ENCODE data around the gene ATP2B3. TPM values are rescaled to one million over a fixed set of nuclear protein-coding genes. Genes with fewer than 3 reads are reported as not detected.

ATP2B3 gene
- total and polyA plus RNA-seq, 2 experiments from 2014 or later, result 0.21 to 0.42 TPM

GRCh38 chrX:153509592-153509991 is 7.8 kb upstream of the ATP2B3 start:
- no peaks in the 10 kb centered on the region for H3K9me3 ChIP-seq (ENCODE audit: low read depth)
- DNase-seq (ENCODE audit: low read depth in 1 of 2, low spot score in 1 of 2), result no peak
- no peak overlapping the region for H3K4me3 ChIP-seq
- no peak overlapping the region for H3K27ac ChIP-seq
- no peaks in the 10 kb centered on the region for H3K4me1 ChIP-seq (ENCODE audit: low read depth)
- no peak for TF ChIP-seq CTCF (IDR thresholded peaks at IDR 0.05; ENCODE audit: low read depth, low read length)
- no peaks in the 10 kb centered on the region for H3K27me3 ChIP-seq
- H3K36me3 ChIP-seq, result no peaks in the 10 kb centered on the region

- no peak for TF ChIP-seq CTCF (IDR thresholded peaks at IDR 0.05; ENCODE audit: low read depth, low read length)
- Histone ChIP-seq H3K9me3 (ENCODE audit: low read depth) (no peaks in the 10 kb centered on the region), H3K36me3 (no peaks in the 10 kb centered on the region), H3K27ac (no peak overlapping the region), H3K4me1 (ENCODE audit: low read depth) (no peaks in the 10 kb centered on the region), H3K27me3 (peaks cover 2% of the 10 kb centered on the region), H3K4me3 (no peak overlapping the region)
- DNase-seq (ENCODE audit: low read depth in 1 of 2, low spot score in 1 of 2), result no peak
Measured at GRCh38 chrX:153510383-153510782, 7.1 kb upstream of the ATP2B3 start.

GRCh38 chrX:153511784-153512500 is 5.5 kb upstream of the ATP2B3 start:
- no peaks in the 10 kb centered on the region for H3K4me1 ChIP-seq (ENCODE audit: low read depth)
- H3K9me3 ChIP-seq (ENCODE audit: low read depth), result no peaks in the 10 kb centered on the region
- no peak overlapping the region for H3K4me3 ChIP-seq
- H3K36me3 ChIP-seq, result no peaks in the 10 kb centered on the region
- DNase-seq (ENCODE audit: low read depth in 1 of 2, low spot score in 1 of 2), result no peak
- TF ChIP-seq CTCF (IDR thresholded peaks at IDR 0.05; ENCODE audit: low read depth, low read length), result no peak
- H3K27ac ChIP-seq, result no peak overlapping the region
- H3K27me3 ChIP-seq, result peaks cover 18% of the 10 kb centered on the region

- DNase-seq (ENCODE audit: low read depth in 1 of 2, low spot score in 1 of 2), result no peak
- Histone ChIP-seq H3K36me3 (no peaks in the 10 kb centered on the region), H3K27me3 (peaks cover 24% of the 10 kb centered on the region), H3K27ac (no peak overlapping the region), H3K4me1 (ENCODE audit: low read depth) (no peaks in the 10 kb centered on the region), H3K9me3 (ENCODE audit: low read depth) (no peaks in the 10 kb centered on the region), H3K4me3 (no peak overlapping the region)
- no peak for TF ChIP-seq CTCF (IDR thresholded peaks at IDR 0.05; ENCODE audit: low read depth, low read length)
Measured at GRCh38 chrX:153512501-153512893, 4.9 kb upstream of the ATP2B3 start.

- H3K27ac ChIP-seq, result no peak overlapping the region
- TF ChIP-seq CTCF (IDR thresholded peaks at IDR 0.05; ENCODE audit: low read depth, low read length), result no peak
- DNase-seq (ENCODE audit: low read depth in 1 of 2, low spot score in 1 of 2), result no peak
- H3K9me3 ChIP-seq (ENCODE audit: low read depth), result no peaks in the 10 kb centered on the region
- no peak overlapping the region for H3K4me3 ChIP-seq
- no peaks in the 10 kb centered on the region for H3K4me1 ChIP-seq (ENCODE audit: low read depth)
- H3K27me3 ChIP-seq, result peaks cover 31% of the 10 kb centered on the region
- no peaks in the 10 kb centered on the region for H3K36me3 ChIP-seq
Measured at GRCh38 chrX:153513265-153513664, 4.2 kb upstream of the ATP2B3 start.
